ENCODE measurements around the gene OPCML.

The OPCML gene

GRCh38 chr11:132855516-132855915, 676.8 kb downstream of the OPCML start:
- Histone ChIP-seq H4K20me1 (ENCODE audit: insufficient read depth, low read length, poor library complexity, severe bottlenecking) (no peaks in the 10 kb centered on the region), H3K4me2 (ENCODE audit: low read depth, low read length, poor library complexity, severe bottlenecking) (no peak overlapping the region), H3K4me3 (ENCODE audit: low read length, poor library complexity, severe bottlenecking) (no peak overlapping the region), H3K36me3 (ENCODE audit: insufficient read depth, low read length) (no peaks in the 10 kb centered on the region), H3K9ac (ENCODE audit: low read depth, low read length, poor library complexity, severe bottlenecking) (no peak overlapping the region), H3F3A (ENCODE audit: low read depth) (no peaks in the 10 kb centered on the region), H3K4me1 (ENCODE audit: insufficient read depth, low read length, poor library complexity, severe bottlenecking) (no peaks in the 10 kb centered on the region), H3K79me2 (ENCODE audit: insufficient read depth, low read length) (no peaks in the 10 kb centered on the region), H3K27me3 (ENCODE audit: insufficient read depth, low read length, poor library complexity, severe bottlenecking) (no peaks in the 10 kb centered on the region), H3K9me2 (replicated peaks; ENCODE audit: low read depth, low read length) (no peaks in the 10 kb centered on the region), H2AFZ (ENCODE audit: low read length) (no peak overlapping the region), H3K9me3 (ENCODE audit: insufficient read depth, low read depth, low read length) (no peaks in the 10 kb centered on the region)
- TF ChIP-seq CTCF (conservative IDR thresholded peaks at IDR 0.05; ENCODE audit: low read length) (no peak), EZH2phosphoT487 (IDR thresholded peaks at IDR 0.05; ENCODE audit: borderline replicate concordance) (no peak)

GRCh38 chr11:132853886-132854285, 678.4 kb downstream of the OPCML start:
- no peaks in the 10 kb centered on the region for H3F3A ChIP-seq (ENCODE audit: low read depth)
- H3K36me3 ChIP-seq (ENCODE audit: insufficient read depth, low read length) = no peaks in the 10 kb centered on the region
- no peak overlapping the region for H3K9ac ChIP-seq (ENCODE audit: low read depth, low read length, poor library complexity, severe bottlenecking)
- no peaks in the 10 kb centered on the region for H3K27me3 ChIP-seq (ENCODE audit: insufficient read depth, low read length, poor library complexity, severe bottlenecking)
- no peaks in the 10 kb centered on the region for H3K9me2 ChIP-seq (replicated peaks; ENCODE audit: low read depth, low read length)
- H3K4me3 ChIP-seq (ENCODE audit: low read length, poor library complexity, severe bottlenecking) = no peak overlapping the region
- H3K9me3 ChIP-seq (ENCODE audit: insufficient read depth, low read depth, low read length) = no peaks in the 10 kb centered on the region
- TF ChIP-seq EZH2phosphoT487 (IDR thresholded peaks at IDR 0.05; ENCODE audit: borderline replicate concordance) (no peak), CTCF (conservative IDR thresholded peaks at IDR 0.05; ENCODE audit: low read length) (no peak)
- no peak overlapping the region for H2AFZ ChIP-seq (ENCODE audit: low read length)
- H3K79me2 ChIP-seq (ENCODE audit: insufficient read depth, low read length) = no peaks in the 10 kb centered on the region
- no peak overlapping the region for H3K4me2 ChIP-seq (ENCODE audit: low read depth, low read length, poor library complexity, severe bottlenecking)
- H3K4me1 ChIP-seq (ENCODE audit: insufficient read depth, low read length, poor library complexity, severe bottlenecking) = no peaks in the 10 kb centered on the region
- H4K20me1 ChIP-seq (ENCODE audit: insufficient read depth, low read length, poor library complexity, severe bottlenecking) = no peaks in the 10 kb centered on the region

DNA sequence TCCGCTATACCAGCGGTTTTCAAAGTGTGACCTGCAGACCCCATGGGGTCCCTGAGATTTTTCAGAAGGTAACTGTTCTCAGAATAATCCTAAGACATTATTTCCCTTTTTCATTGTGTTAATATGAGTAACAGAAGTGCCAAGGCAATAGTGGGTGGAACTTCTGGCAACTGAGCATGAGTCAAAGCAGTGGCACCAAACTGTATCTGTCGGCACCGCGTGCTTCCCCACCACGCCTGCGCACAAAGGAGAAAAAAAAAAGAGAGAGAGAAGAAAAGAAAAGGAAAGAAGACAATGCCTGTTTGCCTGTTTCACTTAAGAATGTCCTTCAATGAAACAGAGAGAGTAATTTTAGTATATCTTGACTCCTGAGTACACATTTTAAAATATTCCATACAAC, 679.9 kb downstream of the OPCML start:
- Histone ChIP-seq H3K9ac (ENCODE audit: low read depth, low read length, poor library complexity, severe bottlenecking) (no peak overlapping the region), H3K9me2 (replicated peaks; ENCODE audit: low read depth, low read length) (no peaks in the 10 kb centered on the region), H2AFZ (ENCODE audit: low read length) (no peak overlapping the region), H3K36me3 (ENCODE audit: insufficient read depth, low read length) (no peaks in the 10 kb centered on the region), H3K4me3 (ENCODE audit: low read length, poor library complexity, severe bottlenecking) (no peak overlapping the region), H3K4me2 (ENCODE audit: low read depth, low read length, poor library complexity, severe bottlenecking) (no peak overlapping the region), H3K9me3 (ENCODE audit: insufficient read depth, low read depth, low read length) (no peaks in the 10 kb centered on the region), H3K27me3 (ENCODE audit: insufficient read depth, low read length, poor library complexity, severe bottlenecking) (no peaks in the 10 kb centered on the region), H3F3A (ENCODE audit: low read depth) (no peaks in the 10 kb centered on the region), H4K20me1 (ENCODE audit: insufficient read depth, low read length, poor library complexity, severe bottlenecking) (no peaks in the 10 kb centered on the region), H3K79me2 (ENCODE audit: insufficient read depth, low read length) (no peaks in the 10 kb centered on the region), H3K4me1 (ENCODE audit: insufficient read depth, low read length, poor library complexity, severe bottlenecking) (no peaks in the 10 kb centered on the region)
- no peak for TF ChIP-seq EZH2phosphoT487 (IDR thresholded peaks at IDR 0.05; ENCODE audit: borderline replicate concordance)
- TF ChIP-seq CTCF (conservative IDR thresholded peaks at IDR 0.05; ENCODE audit: low read length) = no peak
